K562 (cell line): ENCODE measurements around the gene NAA10. TPM values are rescaled to one million over a fixed set of nuclear protein-coding genes. Genes with fewer than 3 reads are reported as not detected.
A peak's percentile ranks its signal among the peaks of the same experiment; 100 is the strongest.

ENCODE experiments used
- BCL6 ChIP-seq: fragments of 250-450 bp; sonication (Bioruptor Pico); IDR thresholded peaks from 2 replicates; pipeline ENCODE4 v1.4.0; 2020
- C11orf30 ChIP-seq: fragments of 450-650 bp; IDR thresholded peaks from 2 replicates; pipeline ENCODE4 v1.6.1; 2016; ENCODE audit warnings: low read depth, mild to moderate bottlenecking
- ILF3 ChIP-seq: fragments of 450-650 bp; IDR thresholded peaks from 2 replicates; pipeline ENCODE4 v1.6.1; 2018; ENCODE audit warnings: antibody characterized with exemption, mild to moderate bottlenecking, moderate library complexity, borderline replicate concordance
- MAZ ChIP-seq, 2 experiments: fragments of 450-650 bp in 1 of 2; sonication (generic) in 1 of 2; formaldehyde crosslinking; IDR thresholded peaks in 1 of 2; conservative IDR thresholded peaks in 1 of 2; 2 replicates each; pipeline versions ENCODE4 v1.4.0 to v1.5.0; 2020; ENCODE audit warnings: mild to moderate bottlenecking in 1 of 2, missing genetic modification reagents in 1 of 2
- NFE2L1 ChIP-seq: fragments of 450-650 bp; IDR thresholded peaks from 2 replicates; pipeline ENCODE4 v1.6.1; 2016; ENCODE audit warnings: missing genetic modification characterization, low read depth, mild to moderate bottlenecking, missing compliant biosample characterization, moderate library complexity, borderline replicate concordance
- NFYB ChIP-seq: IDR thresholded peaks from 2 replicates; pipeline ENCODE4 v1.6.1; 2011; ENCODE audit warnings: mild to moderate bottlenecking, moderate library complexity; ENCODE audit not compliant: insufficient read length; ENCODE audit errors: extremely low read depth
- NONO ChIP-seq, 2 experiments: fragments of 200-400 bp in 1 of 2; fragments of 450-650 bp in 1 of 2; formaldehyde crosslinking in 1 of 2; IDR thresholded peaks; 2 replicates each; pipeline ENCODE4 v1.6.1; 2017; ENCODE audit warnings: low read depth in 2 of 2, mild to moderate bottlenecking in 2 of 2, moderate library complexity in 2 of 2, low read length in 1 of 2
- NR4A1 ChIP-seq, 2 experiments: fragments of 250-450 bp in 1 of 2; fragments of 450-650 bp in 1 of 2; sonication (Bioruptor Pico) in 1 of 2; IDR thresholded peaks; 2 replicates each; pipeline versions ENCODE4 v1.4.0 to v1.6.1; 2016 to 2020; ENCODE audit warnings: mild to moderate bottlenecking in 2 of 2, missing compliant biosample characterization in 1 of 2, missing genetic modification characterization in 1 of 2, moderate library complexity in 1 of 2
- NRF1 ChIP-seq, 2 experiments: fragments of 450-650 bp; IDR thresholded peaks in 1 of 2; conservative IDR thresholded peaks in 1 of 2; 2 replicates each; pipeline ENCODE4 v1.6.1; 2014; ENCODE audit warnings: mild to moderate bottlenecking in 2 of 2
- SIRT6 ChIP-seq: IDR thresholded peaks from one replicate; pipeline ENCODE4 v1.6.1; 2012; ENCODE audit warnings: low read depth, mild to moderate bottlenecking, control low read depth, inconsistent platforms, low read length, moderate library complexity
- THRAP3 ChIP-seq: fragments of 450-650 bp; IDR thresholded peaks from 2 replicates; pipeline ENCODE4 v1.6.1; 2016; ENCODE audit warnings: mild to moderate bottlenecking, inconsistent platforms, borderline replicate concordance
- TSC22D4 ChIP-seq: fragments of 450-650 bp; IDR thresholded peaks from 2 replicates; pipeline ENCODE4 v1.6.1; 2016; ENCODE audit warnings: missing genetic modification characterization, missing biosample characterization, control low read depth
- ZBTB1 ChIP-seq: sonication (generic); formaldehyde crosslinking; IDR thresholded peaks from 2 replicates; pipeline ENCODE4 v1.8.1; 2023; ENCODE audit warnings: missing genetic modification reagents, low read depth, mild to moderate bottlenecking, borderline replicate concordance
- ZFP91 ChIP-seq: sonication (generic); formaldehyde crosslinking; IDR thresholded peaks from 2 replicates; pipeline ENCODE4 v1.8.0; 2022; ENCODE audit warnings: mild to moderate bottlenecking, missing genetic modification reagents
- ZNF24 ChIP-seq: fragments of 450-650 bp; IDR thresholded peaks from 2 replicates; pipeline ENCODE4 v1.6.1; 2016
- ZNF431 ChIP-seq: sonication (generic); formaldehyde crosslinking; IDR thresholded peaks from 2 replicates; pipeline ENCODE4 v1.8.0; 2022; ENCODE audit warnings: mild to moderate bottlenecking, missing genetic modification reagents
- ZNF512 ChIP-seq: IDR thresholded peaks from 2 replicates; pipeline ENCODE4 v1.6.1; 2016; ENCODE audit warnings: missing genetic modification characterization, missing compliant biosample characterization
- ZNF77 ChIP-seq: fragments of 250-450 bp; sonication (Bioruptor Pico); IDR thresholded peaks from 2 replicates; pipeline ENCODE4 v1.5.0; 2020
- polyA plus RNA-seq, 8 experiments: library from polyadenylated mRNA; depleted of rRNA in 4 of 8; stranded (reverse) in 5 of 8; unstranded in 3 of 8; fragments of >200 nt; fragmentation: Nextera tagmentation in 2 of 8; fragmentation: Illumina TruSeq in 1 of 8; extraction: Ambion mirVana in 2 of 8; extraction: Trizol in 1 of 8; gene quantifications; 2 replicates each; pipeline versions ENCODE4 v1.2.1 to v1.2.3, GENCODE V29; 2011 to 2014; ENCODE audit warnings: inconsistent platforms in 1 of 8, missing spikeins in 1 of 8
- total RNA-seq, 7 experiments: library from RNA; depleted of rRNA in 6 of 7; stranded (reverse); fragments of >200 nt in 6 of 7; fragmentation: Illumina TruSeq in 2 of 7; extraction: Trizol in 2 of 7; gene quantifications; 2 replicates each; pipeline versions ENCODE4 v1.2.1 to v1.2.3, GENCODE V29; 2011 to 2021; ENCODE audit warnings: low replicate concordance in 1 of 7
- TF ChIP-seq, protein P1 (sequence below): fragments of 250-450 bp; sonication (Bioruptor Pico); IDR thresholded peaks from 2 replicates; pipeline ENCODE4 v1.5.0; 2021

The NAA10 gene
- total and polyA plus RNA-seq, 9 of the 15 experiments (the other 6 are each of a cell fraction or from before 2014, with no cell fraction given), result 11.1 to 250 (median 134) TPM

GRCh38 chrX:153971450-153972367 is 36.9 kb upstream of the NAA10 start, which contains the start of gene HCFC1 (continued):
- TF ChIP-seq NONO (IDR thresholded peaks at IDR 0.05; ENCODE audit: low read depth in 2 of 2, low read length in 1 of 2) (peak in 1 of 2 experiments; percentile 51; a peak in 1 of 4 replicates), NRF1 (conservative IDR thresholded peaks at IDR 0.05 in 1 of 2, IDR thresholded peaks at IDR 0.05 in 1 of 2) (peak; percentile 87 to 88), C11orf30 (no peak), ZBTB1 (no peak), ZNF77 (CRISPR knock-in tag) (no peak), ZNF24 (no peak), SIRT6 (no peak), NFE2L1 (no peak), ZNF512 (no peak), NFYB (no peak), THRAP3 (no peak), ILF3 (no peak), MAZ (CRISPR knock-in tag; conservative IDR thresholded peaks at IDR 0.05 in 1 of 2, IDR thresholded peaks at IDR 0.05 in 1 of 2) (peak; percentile 81 to 86), BCL6 (CRISPR knock-in tag) (no peak), NR4A1 (CRISPR knock-in tag; IDR thresholded peaks at IDR 0.05) (no peak), NR4A1 (tag; IDR thresholded peaks at IDR 0.05) (peak; percentile 64), ZNF431 (CRISPR knock-in tag) (no peak; the same call in 1 of the 2 replicates), TSC22D4 (tag) (no peak), ZFP91 (CRISPR knock-in tag) (peak; percentile 95)
- TF ChIP-seq, protein P1, sequence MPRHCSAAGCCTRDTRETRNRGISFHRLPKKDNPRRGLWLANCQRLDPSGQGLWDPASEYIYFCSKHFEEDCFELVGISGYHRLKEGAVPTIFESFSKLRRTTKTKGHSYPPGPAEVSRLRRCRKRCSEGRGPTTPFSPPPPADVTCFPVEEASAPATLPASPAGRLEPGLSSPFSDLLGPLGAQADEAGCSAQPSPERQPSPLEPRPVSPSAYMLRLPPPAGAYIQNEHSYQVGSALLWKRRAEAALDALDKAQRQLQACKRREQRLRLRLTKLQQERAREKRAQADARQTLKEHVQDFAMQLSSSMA (CRISPR knock-in tag), result no peak
